Upper lobe of left lung (tissue), 4 donors: ENCODE results near the gene SAP30L.

Experiments
- EP300 ChIP-seq, 4 donors: sonication (generic); formaldehyde crosslinking; IDR thresholded peaks; one replicate each; pipeline ENCODE4 v1.5.1; 2017; ENCODE audit warnings: antibody characterized with exemption in 4 of 4, control low read depth in 2 of 4
- TF ChIP-seq, protein P1 (sequence below), 6 experiments: fragments of 450-650 bp in 4 of 6; fragments of 200-600 bp in 2 of 6; sonication (generic) in 2 of 6; IDR thresholded peaks; one replicate each; pipeline ENCODE4 v1.5.1; 2016 to 2019; ENCODE audit warnings: antibody characterized with exemption in 6 of 6

DNA sequence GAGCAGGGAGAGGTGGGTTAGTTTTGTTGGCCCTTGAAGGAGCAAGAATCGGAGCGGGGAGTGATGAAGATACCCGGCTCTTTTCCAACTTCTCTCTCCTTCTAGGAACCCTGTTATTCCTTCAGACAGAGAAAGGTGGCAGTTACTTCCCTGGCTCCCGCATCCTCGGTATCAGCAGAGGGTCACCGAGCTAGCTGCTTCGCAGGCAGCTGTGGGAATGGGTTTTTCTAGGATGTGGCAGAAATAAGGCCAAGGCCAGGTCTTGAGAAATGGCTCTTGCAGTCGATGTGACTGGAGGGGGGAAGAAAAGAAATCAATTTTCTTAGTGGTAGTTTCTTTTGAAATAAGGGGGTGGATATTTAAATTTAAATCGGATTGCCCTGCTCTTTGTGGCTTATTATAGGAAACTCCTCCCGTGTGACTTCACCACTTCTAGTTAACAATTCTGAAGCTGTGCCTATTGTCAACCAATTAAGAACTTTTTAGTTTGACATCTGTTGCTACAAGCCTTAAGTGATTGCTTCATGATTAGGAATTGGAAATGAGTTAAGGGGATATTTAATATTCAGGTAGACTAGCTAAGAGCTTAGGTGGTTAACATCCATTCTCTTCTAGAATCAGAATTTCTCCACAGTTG is 1.4 kb downstream of the SAP30L start:
- TF ChIP-seq EP300 (IDR thresholded peaks at IDR 0.05), result no peak
- TF ChIP-seq, protein P1, sequence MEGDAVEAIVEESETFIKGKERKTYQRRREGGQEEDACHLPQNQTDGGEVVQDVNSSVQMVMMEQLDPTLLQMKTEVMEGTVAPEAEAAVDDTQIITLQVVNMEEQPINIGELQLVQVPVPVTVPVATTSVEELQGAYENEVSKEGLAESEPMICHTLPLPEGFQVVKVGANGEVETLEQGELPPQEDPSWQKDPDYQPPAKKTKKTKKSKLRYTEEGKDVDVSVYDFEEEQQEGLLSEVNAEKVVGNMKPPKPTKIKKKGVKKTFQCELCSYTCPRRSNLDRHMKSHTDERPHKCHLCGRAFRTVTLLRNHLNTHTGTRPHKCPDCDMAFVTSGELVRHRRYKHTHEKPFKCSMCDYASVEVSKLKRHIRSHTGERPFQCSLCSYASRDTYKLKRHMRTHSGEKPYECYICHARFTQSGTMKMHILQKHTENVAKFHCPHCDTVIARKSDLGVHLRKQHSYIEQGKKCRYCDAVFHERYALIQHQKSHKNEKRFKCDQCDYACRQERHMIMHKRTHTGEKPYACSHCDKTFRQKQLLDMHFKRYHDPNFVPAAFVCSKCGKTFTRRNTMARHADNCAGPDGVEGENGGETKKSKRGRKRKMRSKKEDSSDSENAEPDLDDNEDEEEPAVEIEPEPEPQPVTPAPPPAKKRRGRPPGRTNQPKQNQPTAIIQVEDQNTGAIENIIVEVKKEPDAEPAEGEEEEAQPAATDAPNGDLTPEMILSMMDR (IDR thresholded peaks at IDR 0.05), result no peak
